Neural progenitor cell (in vitro differentiated cells): ENCODE measurements around the gene VIPR1.

Experiments used
- EZH2 ChIP-seq: fragments of 200-600 bp; sonication (generic); IDR thresholded peaks from 2 replicates; pipeline ENCODE4 v1.6.1; 2017; ENCODE audit warnings: antibody characterized with exemption, mild to moderate bottlenecking, moderate library complexity
- EZH2phosphoT487 ChIP-seq: fragments of 200-600 bp; sonication (generic); IDR thresholded peaks from 2 replicates; pipeline ENCODE4 v1.6.1; 2017; ENCODE audit warnings: antibody characterized with exemption
- TF ChIP-seq, protein P1 (sequence below): fragments of 200-600 bp; sonication (generic); IDR thresholded peaks from 2 replicates; pipeline ENCODE4 v1.5.1; 2017; ENCODE audit warnings: antibody characterized with exemption, mild to moderate bottlenecking

DNA sequence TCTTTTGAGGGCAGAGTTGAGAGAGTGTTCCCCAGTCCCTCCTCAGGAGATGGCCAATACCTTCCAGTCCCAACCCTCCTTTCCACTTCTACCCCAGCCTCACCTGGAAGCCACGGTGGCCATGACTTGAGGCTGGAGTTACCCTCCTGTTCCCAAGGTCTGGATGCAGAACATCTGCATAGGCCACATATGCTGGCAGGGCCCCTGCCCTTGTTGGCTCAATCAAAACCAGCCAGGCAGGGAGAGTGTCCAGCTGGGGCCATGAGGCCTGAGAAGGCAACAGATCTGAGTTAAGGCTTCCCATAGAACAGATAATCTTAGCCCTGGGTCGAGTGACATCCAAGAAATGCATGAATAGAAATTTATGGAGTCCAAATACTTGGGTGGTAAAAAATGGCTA is 23.6 kb upstream of the VIPR1 start:
- TF ChIP-seq EZH2 (no peak), EZH2phosphoT487 (no peak)
- TF ChIP-seq, protein P1, sequence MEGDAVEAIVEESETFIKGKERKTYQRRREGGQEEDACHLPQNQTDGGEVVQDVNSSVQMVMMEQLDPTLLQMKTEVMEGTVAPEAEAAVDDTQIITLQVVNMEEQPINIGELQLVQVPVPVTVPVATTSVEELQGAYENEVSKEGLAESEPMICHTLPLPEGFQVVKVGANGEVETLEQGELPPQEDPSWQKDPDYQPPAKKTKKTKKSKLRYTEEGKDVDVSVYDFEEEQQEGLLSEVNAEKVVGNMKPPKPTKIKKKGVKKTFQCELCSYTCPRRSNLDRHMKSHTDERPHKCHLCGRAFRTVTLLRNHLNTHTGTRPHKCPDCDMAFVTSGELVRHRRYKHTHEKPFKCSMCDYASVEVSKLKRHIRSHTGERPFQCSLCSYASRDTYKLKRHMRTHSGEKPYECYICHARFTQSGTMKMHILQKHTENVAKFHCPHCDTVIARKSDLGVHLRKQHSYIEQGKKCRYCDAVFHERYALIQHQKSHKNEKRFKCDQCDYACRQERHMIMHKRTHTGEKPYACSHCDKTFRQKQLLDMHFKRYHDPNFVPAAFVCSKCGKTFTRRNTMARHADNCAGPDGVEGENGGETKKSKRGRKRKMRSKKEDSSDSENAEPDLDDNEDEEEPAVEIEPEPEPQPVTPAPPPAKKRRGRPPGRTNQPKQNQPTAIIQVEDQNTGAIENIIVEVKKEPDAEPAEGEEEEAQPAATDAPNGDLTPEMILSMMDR: no peak
